HG02840 (cell line): Measurements from ENCODE around the gene DNAAF5.
"Not testable (repeated sequence)": the region's sequence is repeated elsewhere in the genome, so short reads cannot be mapped to it uniquely, and the experiment has no call there.

ENCODE experiments used
- ATAC-seq: cut with Tn5 transposase; IDR thresholded peaks from one replicate; pipeline ENCODE4 v1.9.1; 2021; ENCODE audit warnings: mild to moderate bottlenecking, moderate library complexity, moderate number of reproducible peaks; ENCODE audit not compliant: unreplicated experiment, low FRiP score

DNAAF5 gene

GRCh38 chr7:778968-779451, 52.5 kb downstream of the DNAAF5 start:
- no peak for ATAC-seq

DNA sequence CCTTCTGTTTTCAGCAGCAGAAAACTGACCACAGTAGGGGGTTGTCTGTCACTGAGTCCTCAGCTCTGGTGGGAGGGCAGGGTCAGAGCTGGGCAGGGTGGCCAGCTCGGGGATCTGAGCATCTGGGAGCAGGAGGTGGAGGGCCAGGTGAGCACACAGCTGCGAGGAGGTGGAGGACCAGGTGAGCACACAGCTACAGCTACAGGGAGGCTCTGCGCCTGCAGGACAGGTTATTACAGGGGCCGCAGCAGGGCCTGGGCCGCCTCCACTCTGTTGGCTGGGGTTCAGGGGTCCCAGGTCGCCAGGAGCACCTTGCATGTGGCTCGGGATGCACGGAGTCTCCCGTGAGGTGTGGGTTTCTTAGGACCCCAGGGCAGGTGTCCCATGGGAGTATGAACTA, 53.0 kb downstream of the DNAAF5 start:
- no peak for ATAC-seq

DNA sequence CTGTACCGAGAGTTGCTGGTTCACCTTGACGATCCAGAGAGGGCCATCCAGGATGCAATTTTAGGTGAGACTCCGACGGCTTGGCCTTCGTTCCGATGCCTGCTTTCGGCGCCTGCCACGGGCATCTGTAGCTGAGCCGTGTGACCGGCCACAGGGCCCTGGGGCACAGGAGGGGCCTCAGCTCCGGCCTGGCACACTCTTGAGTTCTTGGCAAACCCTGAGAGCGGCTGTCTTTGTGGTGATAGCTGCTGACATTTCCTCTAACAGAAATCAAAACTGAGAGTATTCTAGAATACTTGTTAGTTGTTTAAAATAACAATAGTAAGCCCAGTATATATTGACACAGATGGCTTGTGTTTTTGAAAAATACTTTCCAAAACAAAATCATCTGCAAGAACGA, 53.6 kb downstream of the DNAAF5 start:
- no peak for ATAC-seq

DNA sequence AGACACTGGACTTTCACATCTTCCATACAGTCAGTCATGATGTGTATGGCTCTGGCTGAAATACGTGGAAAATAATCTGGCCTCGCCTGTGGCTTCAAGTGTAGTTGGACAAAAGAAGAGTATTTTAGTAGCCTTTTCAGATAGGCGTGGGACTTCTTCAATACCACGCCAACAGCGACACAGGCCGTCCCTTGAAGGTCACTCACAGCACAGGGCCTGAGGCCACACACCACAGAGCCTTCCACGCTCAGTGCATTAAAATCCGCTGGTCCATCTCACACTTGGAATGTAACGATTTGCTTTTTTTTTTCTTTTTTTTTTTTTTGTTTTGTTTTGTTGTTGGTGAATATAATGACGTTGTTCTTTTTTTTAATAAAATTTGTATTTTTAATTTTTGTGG, 54.0 kb downstream of the DNAAF5 start:
- no peak for ATAC-seq

- no peak for ATAC-seq
Observed at GRCh38 chr7:781186-781849, 54.8 kb downstream of the DNAAF5 start.

GRCh38 chr7:781936-782529, 55.5 kb downstream of the DNAAF5 start:
- no peak for ATAC-seq

GRCh38 chr7:782718-783449, 56.4 kb downstream of the DNAAF5 start:
- ATAC-seq = no peak

- ATAC-seq = no peak
Observed at GRCh38 chr7:783556-784490, 57.3 kb downstream of the DNAAF5 start.

GRCh38 chr7:784971-785370, 58.5 kb downstream of the DNAAF5 start:
- no peak for ATAC-seq

GRCh38 chr7:785416-785815, 58.9 kb downstream of the DNAAF5 start:
- no peak for ATAC-seq

GRCh38 chr7:786472-787255, 60.2 kb downstream of the DNAAF5 start:
- no peak for ATAC-seq

DNA sequence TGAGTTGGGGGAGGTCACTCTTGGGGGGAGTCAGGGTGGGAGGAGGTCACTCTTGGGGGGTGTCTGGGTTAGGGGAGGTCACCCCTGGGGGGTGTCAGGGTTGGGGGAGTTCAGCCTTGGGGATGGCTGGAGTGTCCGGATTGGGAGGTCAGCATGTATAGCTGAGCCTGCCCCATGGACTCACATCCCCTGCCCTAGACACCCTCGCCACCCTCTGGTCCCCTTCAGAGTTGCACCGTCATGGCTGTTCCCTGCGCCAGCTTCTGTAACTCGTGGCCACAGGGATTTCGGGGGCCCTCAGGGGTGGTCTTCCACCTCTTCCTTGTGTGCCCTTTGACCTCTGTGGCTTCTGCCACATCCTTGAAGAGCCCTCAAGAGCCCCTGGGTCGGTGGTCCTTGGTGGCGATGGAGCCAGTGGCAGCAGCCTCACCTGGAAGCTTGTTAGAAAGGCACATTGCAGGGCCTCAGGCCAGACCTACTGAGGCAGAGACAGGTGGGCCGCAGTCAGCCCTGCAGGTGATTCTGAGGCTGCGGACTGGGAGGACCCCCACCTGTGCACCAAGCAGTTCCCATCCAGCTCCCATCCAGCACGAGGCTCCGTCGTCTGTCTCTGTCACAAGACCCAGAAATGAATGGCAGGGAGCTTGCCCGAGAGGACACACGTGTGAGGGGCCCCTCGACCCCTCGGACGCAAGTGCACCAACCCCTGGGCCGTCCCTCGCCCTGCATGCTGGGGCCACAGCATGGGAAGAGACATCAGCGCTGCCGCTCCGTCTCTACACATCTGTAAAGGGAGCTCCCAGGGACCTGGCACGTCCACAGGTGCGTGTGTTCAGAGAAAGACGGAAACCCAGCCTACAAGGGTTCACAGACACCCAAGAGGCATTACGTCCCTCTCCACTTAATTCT, 61.1 kb downstream of the DNAAF5 start:
- ATAC-seq = no peak

DNA sequence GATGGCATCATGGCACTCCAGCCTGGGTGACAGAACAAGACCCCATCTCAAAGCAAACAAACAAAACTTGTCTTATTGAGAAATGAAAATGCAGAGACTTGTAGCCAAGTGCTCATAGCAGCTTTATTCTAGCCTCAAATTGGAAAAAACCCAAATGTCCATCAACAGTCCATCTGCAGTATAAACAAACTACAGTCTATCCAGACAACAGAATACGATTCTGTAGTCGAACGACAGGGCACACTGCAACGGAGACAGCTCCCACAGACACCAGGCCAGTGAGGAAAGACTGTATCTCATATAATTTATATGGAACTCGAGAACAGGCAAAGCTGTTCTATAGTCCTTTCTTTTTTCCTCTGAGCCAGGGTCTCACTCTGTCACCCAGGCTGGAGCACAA, 65.0 kb downstream of the DNAAF5 start:
- no peak for ATAC-seq

DNA sequence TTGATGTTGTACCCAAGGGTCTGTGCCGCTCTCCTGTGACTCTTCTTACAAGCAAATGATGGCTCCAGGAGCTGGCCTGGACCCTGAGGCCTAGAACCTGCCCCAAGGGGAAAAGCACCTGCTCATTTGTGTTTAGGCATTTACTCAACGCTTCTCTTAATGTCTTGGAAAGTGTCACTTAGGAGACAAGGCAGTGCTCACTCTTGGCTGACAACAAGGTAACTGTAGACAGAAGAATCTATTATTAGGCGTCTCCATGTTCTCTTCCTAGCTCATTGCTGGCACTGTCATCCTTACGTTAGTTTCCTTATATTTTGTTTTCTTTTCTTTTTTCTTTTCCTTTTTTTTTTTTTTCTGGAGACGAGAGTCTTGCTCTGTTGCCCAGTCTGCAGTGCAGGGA, 67.7 kb downstream of the DNAAF5 start:
- no peak for ATAC-seq

GRCh38 chr7:794671-795329, 68.3 kb downstream of the DNAAF5 start:
- ATAC-seq = no peak

DNA sequence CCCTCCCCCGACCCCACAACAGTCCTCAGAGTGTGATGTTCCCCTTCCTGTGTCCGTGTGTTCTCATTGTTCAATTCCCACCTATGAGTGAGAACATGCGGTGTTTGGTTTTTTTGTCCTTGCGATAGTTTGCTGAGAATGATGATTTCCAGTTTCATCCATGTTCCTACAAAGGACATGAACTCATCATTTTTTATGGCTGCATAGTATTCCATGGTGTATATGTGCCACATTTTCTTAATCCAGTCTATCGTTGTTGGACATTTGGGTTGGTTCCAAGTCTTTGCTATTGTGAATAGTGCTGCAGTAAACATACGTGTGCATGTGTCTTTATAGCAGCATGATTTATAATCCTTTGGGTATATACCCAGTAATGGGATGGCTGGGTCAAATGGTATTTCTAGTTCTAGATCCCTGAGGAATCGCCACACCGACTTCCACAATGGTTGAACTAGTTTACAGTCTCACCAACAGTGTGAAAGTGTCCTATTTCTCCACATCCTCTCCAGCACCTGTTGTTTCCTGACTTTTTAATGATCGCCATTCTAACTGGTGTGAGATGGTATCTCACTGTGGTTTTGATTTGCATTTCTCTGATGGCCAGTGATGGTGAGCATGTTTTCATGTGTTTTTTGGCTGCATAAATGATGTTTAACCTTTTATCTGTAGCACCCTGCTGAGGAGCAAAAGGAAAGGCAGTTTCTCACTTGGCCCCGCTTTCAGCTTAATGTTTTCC, 70.1 kb downstream of the DNAAF5 start:
- ATAC-seq = not testable (repeated sequence)

GRCh38 chr7:798921-799470, 72.5 kb downstream of the DNAAF5 start:
- ATAC-seq = no peak
